Measurements from ENCODE around the gene SUPT4H1.
"Not testable (repeated sequence)": the region's sequence is repeated elsewhere in the genome, so short reads cannot be mapped to it uniquely, and the experiment has no call there.

Gene SUPT4H1

GRCh38 chr17:58351831-58352595 is at the start of gene SUPT4H1:
TSS of gene SUPT4H1 (minus strand) at chr17:58352201. CDS start at chr17:58352135, 66 bp downstream.
- peak; percentile 92 for DNase-seq

- DNase-seq = no peak
Observed at GRCh38 chr17:58401287-58401686, 49.3 kb upstream of the SUPT4H1 start.

GRCh38 chr17:58400826-58401225 is 48.8 kb upstream of the SUPT4H1 start:
- no peak for DNase-seq

GRCh38 chr17:58399974-58400373 is 48.0 kb upstream of the SUPT4H1 start:
- DNase-seq = no peak

GRCh38 chr17:58398574-58399266 is 46.7 kb upstream of the SUPT4H1 start:
- no peak for DNase-seq

- not testable (repeated sequence) for DNase-seq
Observed at GRCh38 chr17:58397421-58397820, 45.4 kb upstream of the SUPT4H1 start.

- DNase-seq = no peak
Observed at GRCh38 chr17:58396173-58396572, 44.2 kb upstream of the SUPT4H1 start.

- DNase-seq = no peak
Observed at GRCh38 chr17:58394534-58395223, 42.7 kb upstream of the SUPT4H1 start.

- no peak for DNase-seq
Observed at GRCh38 chr17:58391302-58391984, 39.4 kb upstream of the SUPT4H1 start.

- no peak for DNase-seq
Observed at GRCh38 chr17:58390884-58391283, 38.9 kb upstream of the SUPT4H1 start.

GRCh38 chr17:58388302-58389190 is 36.5 kb upstream of the SUPT4H1 start:
- no peak for DNase-seq

GRCh38 chr17:58387834-58388233 is 35.8 kb upstream of the SUPT4H1 start:
- DNase-seq = no peak

GRCh38 chr17:58386708-58387107 is 34.7 kb upstream of the SUPT4H1 start:
- no peak for DNase-seq

GRCh38 chr17:58385359-58385899 is 33.4 kb upstream of the SUPT4H1 start:
- DNase-seq = no peak

- DNase-seq = no peak
Observed at GRCh38 chr17:58384897-58385296, 32.9 kb upstream of the SUPT4H1 start.

- DNase-seq = no peak
Observed at GRCh38 chr17:58383892-58384462, 32.0 kb upstream of the SUPT4H1 start.

- DNase-seq = no peak
Observed at GRCh38 chr17:58382872-58383242, 30.9 kb upstream of the SUPT4H1 start.

- no peak for DNase-seq
Observed at GRCh38 chr17:58382108-58382871, 30.3 kb upstream of the SUPT4H1 start.

GRCh38 chr17:58381124-58382035 is 29.4 kb upstream of the SUPT4H1 start:
- no peak for DNase-seq

Measured in GF-D8 (cell line).